Bronchial epithelial cell (primary cell): ENCODE measurements around the gene CFAP100. TPM values are rescaled to one million over a fixed set of nuclear protein-coding genes. Genes with fewer than 3 reads are reported as not detected.

Experiments used
- DNase-seq: peaks from one replicate; pipeline ENCODE4 v3.0.0-alpha.2; 2010; ENCODE audit warnings: low read depth
- FAIRE-seq: peaks from 2 replicates; lab custom pipeline; 2011; peaks lifted over from hg19 to GRCh38; lab: Jason Lieb, UNC
- H3K27me3 ChIP-seq: 2 replicates; pipeline ENCODE4 v1.5.1; 2011; ENCODE audit warnings: low read length; ENCODE audit not compliant: control insufficient read depth, insufficient read depth
- H3K36me3 ChIP-seq: 2 replicates; pipeline ENCODE4 v1.5.1; 2011; ENCODE audit warnings: low read length; ENCODE audit not compliant: control insufficient read depth, insufficient read depth
- H3K4me3 ChIP-seq: 2 replicates; pipeline ENCODE4 v1.5.1; 2011; ENCODE audit warnings: mild to moderate bottlenecking, low read depth, low read length, control low read depth
- total RNA-seq: library from RNA; depleted of rRNA; stranded (reverse); fragments of >200 nt; gene quantifications from 2 replicates; pipeline ENCODE4 v1.2.1, GENCODE V29; 2014
- TF ChIP-seq, protein P1 (sequence below): IDR thresholded peaks from 2 replicates; pipeline ENCODE4 v1.5.1; 2011; ENCODE audit warnings: mild to moderate bottlenecking, moderate library complexity, low read length, control low read depth, inconsistent platforms; ENCODE audit not compliant: insufficient read depth, severe bottlenecking

Gene CFAP100
- total RNA-seq, 1 donor from 2014 or later, result not detected

GRCh38 chr3:126398423-126399350 lies 4.0 kb downstream of the CFAP100 start:
- no peaks in the 10 kb centered on the region for H3K27me3 ChIP-seq
- H3K4me3 ChIP-seq, result no peak overlapping the region
- FAIRE-seq (peak; percentile 50), DNase-seq (no peak)
- TF ChIP-seq, protein P1, sequence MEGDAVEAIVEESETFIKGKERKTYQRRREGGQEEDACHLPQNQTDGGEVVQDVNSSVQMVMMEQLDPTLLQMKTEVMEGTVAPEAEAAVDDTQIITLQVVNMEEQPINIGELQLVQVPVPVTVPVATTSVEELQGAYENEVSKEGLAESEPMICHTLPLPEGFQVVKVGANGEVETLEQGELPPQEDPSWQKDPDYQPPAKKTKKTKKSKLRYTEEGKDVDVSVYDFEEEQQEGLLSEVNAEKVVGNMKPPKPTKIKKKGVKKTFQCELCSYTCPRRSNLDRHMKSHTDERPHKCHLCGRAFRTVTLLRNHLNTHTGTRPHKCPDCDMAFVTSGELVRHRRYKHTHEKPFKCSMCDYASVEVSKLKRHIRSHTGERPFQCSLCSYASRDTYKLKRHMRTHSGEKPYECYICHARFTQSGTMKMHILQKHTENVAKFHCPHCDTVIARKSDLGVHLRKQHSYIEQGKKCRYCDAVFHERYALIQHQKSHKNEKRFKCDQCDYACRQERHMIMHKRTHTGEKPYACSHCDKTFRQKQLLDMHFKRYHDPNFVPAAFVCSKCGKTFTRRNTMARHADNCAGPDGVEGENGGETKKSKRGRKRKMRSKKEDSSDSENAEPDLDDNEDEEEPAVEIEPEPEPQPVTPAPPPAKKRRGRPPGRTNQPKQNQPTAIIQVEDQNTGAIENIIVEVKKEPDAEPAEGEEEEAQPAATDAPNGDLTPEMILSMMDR, result no peak
- no peaks in the 10 kb centered on the region for H3K36me3 ChIP-seq

DNA sequence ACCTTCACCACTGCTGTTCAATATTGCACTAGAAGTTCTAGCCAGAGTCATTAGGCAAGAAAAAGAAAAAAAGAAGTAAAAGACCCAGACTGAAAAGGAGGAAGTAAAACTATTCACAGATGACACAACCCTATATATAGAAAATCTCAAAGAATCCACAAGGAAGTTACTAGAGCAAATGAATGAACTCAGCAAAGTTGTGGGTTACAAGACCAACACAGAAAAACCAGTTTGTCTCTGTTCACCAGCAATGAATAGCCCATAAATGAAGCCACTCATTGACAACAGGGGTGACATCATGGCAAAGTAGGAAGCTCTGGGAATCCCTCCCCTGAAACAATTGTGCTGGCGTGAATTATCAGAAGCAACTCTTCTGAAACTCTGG lies 4.6 kb downstream of the CFAP100 start:
- peaks cover 1% of the 10 kb centered on the region for H3K27me3 ChIP-seq
- TF ChIP-seq, protein P1, result no peak
- no peaks in the 10 kb centered on the region for H3K36me3 ChIP-seq
- peak; percentile 40 for FAIRE-seq
- H3K4me3 ChIP-seq, result no peak overlapping the region
- peak; percentile 50 for DNase-seq

DNA sequence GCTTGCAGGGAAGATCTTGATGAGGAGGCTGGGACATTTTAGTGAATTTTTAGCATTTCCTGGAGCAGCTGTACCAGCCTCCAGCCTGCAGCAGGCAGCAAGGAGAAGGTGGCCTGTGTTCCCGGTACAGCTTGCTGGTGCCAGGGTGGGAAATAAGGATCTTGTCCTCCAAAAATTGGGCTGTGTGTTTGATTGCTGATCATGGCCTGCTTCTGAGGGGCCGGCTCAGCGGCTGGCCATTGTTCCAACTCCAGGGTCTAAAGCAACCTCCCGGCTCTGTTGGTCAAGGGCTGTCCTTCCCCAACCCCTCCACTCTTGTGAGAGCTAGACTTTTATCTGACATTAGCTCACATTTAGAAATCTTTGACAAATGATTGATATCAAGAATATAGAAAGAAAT lies 5.0 kb downstream of the CFAP100 start:
- no peak for FAIRE-seq

GRCh38 chr3:126401611-126402160 lies 7.0 kb downstream of the CFAP100 start:
- FAIRE-seq (no peak), DNase-seq (no peak)
- Histone ChIP-seq H3K36me3 (no peaks in the 10 kb centered on the region), H3K4me3 (no peak overlapping the region), H3K27me3 (peaks cover 2% of the 10 kb centered on the region)
- TF ChIP-seq, protein P1, result no peak

More for the DNA sequence above, 5.0 kb downstream of the CFAP100 start:
- Histone ChIP-seq H3K4me3 (no peak overlapping the region), H3K27me3 (peaks cover 2% of the 10 kb centered on the region), H3K36me3 (no peaks in the 10 kb centered on the region)
- TF ChIP-seq, protein P1, result no peak
- no peak for DNase-seq

- H3K27me3 ChIP-seq, result peaks cover 2% of the 10 kb centered on the region
- no peaks in the 10 kb centered on the region for H3K36me3 ChIP-seq
- no peak for DNase-seq
- no peak for FAIRE-seq
- H3K4me3 ChIP-seq, result no peak overlapping the region
- TF ChIP-seq, protein P1, result no peak
Observed at GRCh38 chr3:126402178-126402577, 7.5 kb downstream of the CFAP100 start.
